Left ventricle myocardium inferior (tissue), 1 donor: ENCODE results near the gene RBFOX1. TPM values are rescaled to one million over a fixed set of nuclear protein-coding genes. Genes with fewer than 3 reads are reported as not detected.

Source experiments
- DNase-seq: peaks from one replicate; pipeline ENCODE4 v3.0.0-alpha.2; 2020
- H3K27ac ChIP-seq: fragments of 200-600 bp; replicated peaks from 2 replicates; pipeline ENCODE4 v1.8.0; 2021
- H3K27me3 ChIP-seq: fragments of 200-600 bp; 2 replicates; pipeline ENCODE4 v1.8.0; 2021; ENCODE audit warnings: low read depth
- H3K36me3 ChIP-seq: fragments of 200-600 bp; 2 replicates; pipeline ENCODE4 v1.8.0; 2021
- H3K4me1 ChIP-seq: fragments of 200-600 bp; 2 replicates; pipeline ENCODE4 v1.8.0; 2021
- H3K4me3 ChIP-seq: fragments of 200-600 bp; 2 replicates; pipeline ENCODE4 v1.8.0; 2021; ENCODE audit warnings: mild to moderate bottlenecking, moderate library complexity
- H3K9me3 ChIP-seq: fragments of 200-600 bp; replicated peaks from 2 replicates; pipeline ENCODE4 v1.8.0; 2021
- intact Hi-C: fragments of 100-400 bp; cut with micrococcal nuclease; formaldehyde crosslinking; loops from one replicate; pipeline ENCODE4 v1.11.0; 2022
- total RNA-seq: library from RNA; stranded (reverse); fragmentation: NEBNext Ultra II Directional; extraction: Animal tissue kit (Norgen Biotek cat#: 25700); gene quantifications from one replicate; pipeline ENCODE4 v1.2.1, GENCODE V29; 2021
- TF ChIP-seq, protein P1 (sequence below): fragments of 200-600 bp; IDR thresholded peaks from 2 replicates; pipeline ENCODE4 v1.8.0; 2021; ENCODE audit warnings: antibody characterized with exemption, mild to moderate bottlenecking, borderline replicate concordance
- donor health status: DM: no; HTN: yes; CAD: no; lungs with severe emphysema.

The RBFOX1 gene
- total RNA-seq, 1 donor from 2014 or later = 71.8 TPM

- DNase-seq = no peak
- Histone ChIP-seq H3K27me3 (no peaks in the 10 kb centered on the region), H3K4me1 (peaks cover 9% of the 10 kb centered on the region), H3K27ac (no peak overlapping the region), H3K36me3 (no peaks in the 10 kb centered on the region), H3K4me3 (no peak overlapping the region), H3K9me3 (no peaks in the 10 kb centered on the region)
- intact Hi-C loops = no loop called here
- TF ChIP-seq, protein P1, sequence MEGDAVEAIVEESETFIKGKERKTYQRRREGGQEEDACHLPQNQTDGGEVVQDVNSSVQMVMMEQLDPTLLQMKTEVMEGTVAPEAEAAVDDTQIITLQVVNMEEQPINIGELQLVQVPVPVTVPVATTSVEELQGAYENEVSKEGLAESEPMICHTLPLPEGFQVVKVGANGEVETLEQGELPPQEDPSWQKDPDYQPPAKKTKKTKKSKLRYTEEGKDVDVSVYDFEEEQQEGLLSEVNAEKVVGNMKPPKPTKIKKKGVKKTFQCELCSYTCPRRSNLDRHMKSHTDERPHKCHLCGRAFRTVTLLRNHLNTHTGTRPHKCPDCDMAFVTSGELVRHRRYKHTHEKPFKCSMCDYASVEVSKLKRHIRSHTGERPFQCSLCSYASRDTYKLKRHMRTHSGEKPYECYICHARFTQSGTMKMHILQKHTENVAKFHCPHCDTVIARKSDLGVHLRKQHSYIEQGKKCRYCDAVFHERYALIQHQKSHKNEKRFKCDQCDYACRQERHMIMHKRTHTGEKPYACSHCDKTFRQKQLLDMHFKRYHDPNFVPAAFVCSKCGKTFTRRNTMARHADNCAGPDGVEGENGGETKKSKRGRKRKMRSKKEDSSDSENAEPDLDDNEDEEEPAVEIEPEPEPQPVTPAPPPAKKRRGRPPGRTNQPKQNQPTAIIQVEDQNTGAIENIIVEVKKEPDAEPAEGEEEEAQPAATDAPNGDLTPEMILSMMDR = no peak
These were observed 233.7 kb downstream of the RBFOX1 start for GRCh38 chr16:7566360-7566759.

DNA sequence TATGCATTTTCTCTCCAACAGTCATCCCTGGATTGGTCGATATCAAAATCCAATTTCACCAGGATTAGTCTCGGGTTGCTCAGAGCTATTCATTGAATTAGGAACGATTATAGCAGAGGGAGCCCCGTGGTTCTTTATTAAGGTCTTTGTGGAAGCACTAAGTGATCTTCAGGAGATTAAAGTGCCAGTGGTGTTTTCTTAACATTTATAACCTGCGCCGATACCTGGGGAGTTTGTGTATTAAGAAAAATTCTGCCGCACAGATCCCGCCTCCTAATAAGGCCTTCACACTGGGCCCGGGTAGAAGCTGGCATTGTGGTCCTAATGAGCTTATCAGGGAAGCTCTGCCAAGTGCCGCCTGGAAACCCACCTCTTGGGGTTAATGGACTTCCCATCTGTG lies 238.7 kb downstream of the RBFOX1 start:
- H3K36me3 ChIP-seq = no peaks in the 10 kb centered on the region
- no peak overlapping the region for H3K27ac ChIP-seq
- DNase-seq = no peak
- no peak overlapping the region for H3K4me3 ChIP-seq
- intact Hi-C loops = no loop called here
- no peaks in the 10 kb centered on the region for H3K27me3 ChIP-seq
- no peaks in the 10 kb centered on the region for H3K4me1 ChIP-seq
- H3K9me3 ChIP-seq = no peaks in the 10 kb centered on the region
- TF ChIP-seq, protein P1 = no peak

DNA sequence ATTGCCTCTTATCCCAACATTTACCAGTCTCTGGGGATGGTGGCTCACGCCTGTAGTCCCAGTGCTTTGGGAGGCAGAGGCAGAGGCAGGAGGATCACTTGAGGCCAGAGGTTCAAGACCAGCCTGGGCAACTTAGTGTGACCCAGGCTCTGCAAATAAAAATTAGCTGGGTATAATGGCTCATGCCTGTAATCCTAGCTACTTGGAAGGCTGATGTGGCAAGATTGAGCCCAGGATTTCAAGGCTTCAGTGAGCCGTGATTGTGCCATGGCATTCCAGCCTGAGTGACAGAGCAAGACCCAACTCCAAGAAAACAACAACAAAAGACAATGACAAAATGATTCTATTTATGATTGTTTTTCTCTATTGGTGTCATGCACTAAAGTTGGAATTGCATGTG lies 244.9 kb downstream of the RBFOX1 start:
- intact Hi-C loops = no loop called here
- no peak overlapping the region for H3K27ac ChIP-seq
- no peaks in the 10 kb centered on the region for H3K36me3 ChIP-seq
- no peak for DNase-seq
- no peaks in the 10 kb centered on the region for H3K27me3 ChIP-seq
- H3K4me3 ChIP-seq = no peak overlapping the region
- H3K9me3 ChIP-seq = no peaks in the 10 kb centered on the region
- H3K4me1 ChIP-seq = no peaks in the 10 kb centered on the region
- TF ChIP-seq, protein P1 = no peak

DNA sequence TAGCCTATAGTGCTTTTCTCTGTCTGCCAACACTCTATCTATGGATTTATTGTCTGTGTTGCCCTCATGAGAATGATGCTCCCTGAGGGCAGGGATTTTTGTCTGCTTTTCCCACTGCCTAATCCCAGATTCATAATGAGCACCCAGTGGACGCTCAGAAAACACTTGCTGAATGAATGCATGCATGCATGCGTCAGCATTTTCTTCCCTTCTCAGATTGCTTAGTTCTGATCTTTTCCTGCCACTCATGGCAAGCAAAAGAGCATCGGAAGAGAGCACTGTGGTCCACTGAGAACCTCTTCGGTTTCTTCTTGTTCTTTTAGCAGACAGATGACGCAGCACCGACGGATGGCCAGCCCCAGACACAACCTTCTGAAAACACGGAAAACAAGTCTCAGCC lies 246.8 kb downstream of the RBFOX1 start:
- Histone ChIP-seq H3K4me3 (no peak overlapping the region), H3K27me3 (no peaks in the 10 kb centered on the region), H3K4me1 (no peaks in the 10 kb centered on the region), H3K36me3 (no peaks in the 10 kb centered on the region), H3K27ac (no peak overlapping the region), H3K9me3 (no peaks in the 10 kb centered on the region)
- TF ChIP-seq, protein P1 = no peak
- intact Hi-C loops = no loop called here
- DNase-seq = no peak

- DNase-seq = no peak
- no peaks in the 10 kb centered on the region for H3K9me3 ChIP-seq
- no peaks in the 10 kb centered on the region for H3K36me3 ChIP-seq
- intact Hi-C loops = no loop called here
- no peak overlapping the region for H3K4me3 ChIP-seq
- H3K27ac ChIP-seq = no peak overlapping the region
- TF ChIP-seq, protein P1 = no peak
- H3K27me3 ChIP-seq = no peaks in the 10 kb centered on the region
- H3K4me1 ChIP-seq = no peaks in the 10 kb centered on the region
These were observed 248.5 kb downstream of the RBFOX1 start for GRCh38 chr16:7581175-7581574.

DNA sequence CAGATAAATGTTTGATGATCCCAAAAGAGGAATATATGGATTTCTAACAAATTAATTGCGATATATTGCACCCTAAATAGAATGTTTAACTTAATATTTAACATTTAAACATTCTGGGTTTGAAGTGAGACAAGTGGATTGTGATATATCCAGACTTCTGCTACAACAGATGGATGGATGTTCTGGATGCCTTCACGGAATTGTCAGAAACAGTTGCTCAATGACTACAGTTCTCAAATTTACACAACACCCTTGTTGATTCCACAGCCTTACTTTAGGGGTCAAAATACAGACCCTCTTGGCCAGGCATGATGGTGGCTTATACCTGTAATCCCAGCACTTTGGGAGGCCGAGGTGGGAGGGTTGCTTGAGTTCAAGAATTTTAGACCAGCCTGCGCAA lies 250.8 kb downstream of the RBFOX1 start:
- no peak overlapping the region for H3K27ac ChIP-seq
- DNase-seq = no peak
- TF ChIP-seq, protein P1 = no peak
- no peaks in the 10 kb centered on the region for H3K4me1 ChIP-seq
- intact Hi-C loops = no loop called here
- no peaks in the 10 kb centered on the region for H3K27me3 ChIP-seq
- H3K9me3 ChIP-seq = no peaks in the 10 kb centered on the region
- no peak overlapping the region for H3K4me3 ChIP-seq
- H3K36me3 ChIP-seq = no peaks in the 10 kb centered on the region
